SK-N-SH treated with all-trans-retinoic acid at 6 μM for 48 hours (cell line): Measurements from ENCODE around the gene TNS1.

Source experiments
- ATAC-seq: fragments of 200-7000 bp; cut with Tn5 transposase; 3 replicates; pipeline ENCODE4 v1.9.1; 2020; ENCODE audit warnings: mild to moderate bottlenecking, moderate library complexity
- CREB5 ChIP-seq: fragments of 250-450 bp; sonication (Bioruptor Pico); IDR thresholded peaks from 2 replicates; pipeline ENCODE4 v1.5.1; 2020; ENCODE audit warnings: low read depth, mild to moderate bottlenecking, moderate library complexity
- CSDC2 ChIP-seq: fragments of 250-450 bp; sonication (Bioruptor Pico); IDR thresholded peaks from 2 replicates; pipeline ENCODE4 v1.5.0; 2020; ENCODE audit warnings: mild to moderate bottlenecking, moderate library complexity
- CSRNP3 ChIP-seq: fragments of 250-450 bp; sonication (Bioruptor Pico); IDR thresholded peaks from 2 replicates; pipeline ENCODE4 v1.5.1; 2021; ENCODE audit warnings: mild to moderate bottlenecking, moderate library complexity
- GLIS3 ChIP-seq: fragments of 250-450 bp; sonication (Bioruptor Pico); IDR thresholded peaks from 2 replicates; pipeline ENCODE4 v1.5.0; 2020; ENCODE audit warnings: mild to moderate bottlenecking, moderate library complexity
- ISL1 ChIP-seq: fragments of 250-450 bp; sonication (Bioruptor Pico); IDR thresholded peaks from 2 replicates; pipeline ENCODE4 v2.1.2; 2022; ENCODE audit warnings: mild to moderate bottlenecking, moderate library complexity
- OSR1 ChIP-seq: fragments of 250-450 bp; sonication (Bioruptor Pico); IDR thresholded peaks from 2 replicates; pipeline ENCODE4 v1.8.0; 2022; ENCODE audit warnings: moderate library complexity, mild to moderate bottlenecking, inconsistent platforms
- PATZ1 ChIP-seq: fragments of 250-450 bp; sonication (Bioruptor Pico); IDR thresholded peaks from 2 replicates; pipeline ENCODE4 v1.8.0; 2020; ENCODE audit warnings: mild to moderate bottlenecking, moderate library complexity, borderline replicate concordance
- POU6F1 ChIP-seq: fragments of 250-450 bp; sonication (Bioruptor Pico); IDR thresholded peaks from 2 replicates; pipeline ENCODE4 v1.8.0; 2021; ENCODE audit warnings: low read depth, mild to moderate bottlenecking, moderate library complexity, borderline replicate concordance
- PPARA ChIP-seq: fragments of 250-450 bp; sonication (Bioruptor Pico); IDR thresholded peaks from 2 replicates; pipeline ENCODE4 v1.5.0; 2020; ENCODE audit warnings: mild to moderate bottlenecking, borderline replicate concordance
- RARB ChIP-seq: fragments of 250-450 bp; sonication (Bioruptor Pico); IDR thresholded peaks from 2 replicates; pipeline ENCODE4 v1.8.0; 2021; ENCODE audit warnings: mild to moderate bottlenecking, moderate library complexity
- SNAI2 ChIP-seq: fragments of 250-450 bp; sonication (Bioruptor Pico); IDR thresholded peaks from 2 replicates; pipeline ENCODE4 v1.5.0; 2020; ENCODE audit warnings: mild to moderate bottlenecking, moderate library complexity
- TCF4 ChIP-seq: fragments of 250-450 bp; sonication (Bioruptor Pico); IDR thresholded peaks from 2 replicates; pipeline ENCODE4 v1.8.0; 2021; ENCODE audit warnings: mild to moderate bottlenecking, moderate library complexity, borderline replicate concordance
- TOX ChIP-seq: fragments of 250-450 bp; sonication (Bioruptor Pico); IDR thresholded peaks from 2 replicates; pipeline ENCODE4 v1.8.0; 2021; ENCODE audit warnings: mild to moderate bottlenecking, moderate library complexity, borderline replicate concordance
- TSHZ2 ChIP-seq: fragments of 250-450 bp; sonication (Bioruptor Pico); IDR thresholded peaks from 2 replicates; pipeline ENCODE4 v1.5.0; 2020; ENCODE audit warnings: mild to moderate bottlenecking, moderate library complexity
- ZC3H10 ChIP-seq: fragments of 250-450 bp; sonication (Bioruptor Pico); IDR thresholded peaks from 2 replicates; pipeline ENCODE4 v1.5.1; 2021; ENCODE audit warnings: mild to moderate bottlenecking, moderate library complexity
- ZFP3 ChIP-seq: fragments of 250-450 bp; sonication (Bioruptor Pico); IDR thresholded peaks from 2 replicates; pipeline ENCODE4 v1.5.0; 2020; ENCODE audit warnings: mild to moderate bottlenecking, moderate library complexity
- ZFP30 ChIP-seq: fragments of 450-650 bp; formaldehyde crosslinking; IDR thresholded peaks from 2 replicates; pipeline ENCODE4 v1.5.0; 2022; ENCODE audit warnings: mild to moderate bottlenecking, moderate library complexity
- ZNF565 ChIP-seq: fragments of 450-650 bp; formaldehyde crosslinking; conservative IDR thresholded peaks from 2 replicates; pipeline ENCODE4 v1.5.0; 2020; ENCODE audit warnings: low read depth, mild to moderate bottlenecking, moderate library complexity
- ZNF70 ChIP-seq: fragments of 450-650 bp; formaldehyde crosslinking; IDR thresholded peaks from 2 replicates; pipeline ENCODE4 v1.5.0; 2020; ENCODE audit warnings: mild to moderate bottlenecking, moderate library complexity
- ZNF8 ChIP-seq: fragments of 450-650 bp; formaldehyde crosslinking; IDR thresholded peaks from 2 replicates; pipeline ENCODE4 v1.5.0; 2020; ENCODE audit warnings: mild to moderate bottlenecking, moderate library complexity

TNS1 gene

GRCh38 chr2:218039171-218039570, 36.4 kb upstream of the TNS1 start:
- no peak for TF ChIP-seq POU6F1 (CRISPR knock-in tag)
- TF ChIP-seq GLIS3 (CRISPR knock-in tag) = no peak
- no peak for TF ChIP-seq PPARA (CRISPR knock-in tag)
- TF ChIP-seq OSR1 (CRISPR knock-in tag) = no peak
- TF ChIP-seq ZNF70 = no peak
- TF ChIP-seq TOX = no peak
- TF ChIP-seq TSHZ2 (CRISPR knock-in tag) = no peak
- no peak for TF ChIP-seq ZFP3 (CRISPR knock-in tag)
- TF ChIP-seq ZC3H10 = no peak
- no peak for TF ChIP-seq RARB
- no peak for TF ChIP-seq ZFP30
- no peak for TF ChIP-seq ISL1 (CRISPR knock-in tag)
- TF ChIP-seq SNAI2 (CRISPR knock-in tag) = no peak
- no peak for TF ChIP-seq TCF4 (CRISPR knock-in tag)
- TF ChIP-seq, all 23 proteins: peak for 0
- ATAC-seq = no peak

- TF ChIP-seq CREB5 (no peak), CSDC2 (CRISPR knock-in tag) (no peak), CSRNP3 (CRISPR knock-in tag) (no peak), ZFP3 (CRISPR knock-in tag) (no peak), ZFP30 (no peak), PATZ1 (CRISPR knock-in tag) (no peak), PPARA (CRISPR knock-in tag) (no peak), ZC3H10 (no peak), SNAI2 (CRISPR knock-in tag) (no peak), TOX (no peak), ZNF565 (CRISPR knock-in tag) (no peak), POU6F1 (CRISPR knock-in tag) (no peak)
- TF ChIP-seq, all 23 proteins: peak for 0
- ATAC-seq = no peak
Observed at GRCh38 chr2:218036371-218036770, 33.6 kb upstream of the TNS1 start.

- ATAC-seq = no peak
- TF ChIP-seq SNAI2 (CRISPR knock-in tag) (no peak), CSRNP3 (CRISPR knock-in tag) (no peak), OSR1 (CRISPR knock-in tag) (no peak), POU6F1 (CRISPR knock-in tag) (no peak), ISL1 (CRISPR knock-in tag) (no peak), GLIS3 (CRISPR knock-in tag) (no peak), TCF4 (CRISPR knock-in tag) (no peak), CREB5 (no peak), ZC3H10 (no peak), ZNF565 (CRISPR knock-in tag) (no peak), TOX (no peak), ZNF8 (CRISPR knock-in tag) (no peak), PPARA (CRISPR knock-in tag) (no peak)
Observed at GRCh38 chr2:218035463-218036100, 32.8 kb upstream of the TNS1 start.
